ENCODE results near the gene RNASEH2B. TPM values are rescaled to one million over a fixed set of nuclear protein-coding genes. Genes with fewer than 3 reads are reported as not detected.

Gene RNASEH2B, protein sequence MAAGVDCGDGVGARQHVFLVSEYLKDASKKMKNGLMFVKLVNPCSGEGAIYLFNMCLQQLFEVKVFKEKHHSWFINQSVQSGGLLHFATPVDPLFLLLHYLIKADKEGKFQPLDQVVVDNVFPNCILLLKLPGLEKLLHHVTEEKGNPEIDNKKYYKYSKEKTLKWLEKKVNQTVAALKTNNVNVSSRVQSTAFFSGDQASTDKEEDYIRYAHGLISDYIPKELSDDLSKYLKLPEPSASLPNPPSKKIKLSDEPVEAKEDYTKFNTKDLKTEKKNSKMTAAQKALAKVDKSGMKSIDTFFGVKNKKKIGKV
- total RNA-seq: 127 and 132 TPM in 2 replicates

DNA sequence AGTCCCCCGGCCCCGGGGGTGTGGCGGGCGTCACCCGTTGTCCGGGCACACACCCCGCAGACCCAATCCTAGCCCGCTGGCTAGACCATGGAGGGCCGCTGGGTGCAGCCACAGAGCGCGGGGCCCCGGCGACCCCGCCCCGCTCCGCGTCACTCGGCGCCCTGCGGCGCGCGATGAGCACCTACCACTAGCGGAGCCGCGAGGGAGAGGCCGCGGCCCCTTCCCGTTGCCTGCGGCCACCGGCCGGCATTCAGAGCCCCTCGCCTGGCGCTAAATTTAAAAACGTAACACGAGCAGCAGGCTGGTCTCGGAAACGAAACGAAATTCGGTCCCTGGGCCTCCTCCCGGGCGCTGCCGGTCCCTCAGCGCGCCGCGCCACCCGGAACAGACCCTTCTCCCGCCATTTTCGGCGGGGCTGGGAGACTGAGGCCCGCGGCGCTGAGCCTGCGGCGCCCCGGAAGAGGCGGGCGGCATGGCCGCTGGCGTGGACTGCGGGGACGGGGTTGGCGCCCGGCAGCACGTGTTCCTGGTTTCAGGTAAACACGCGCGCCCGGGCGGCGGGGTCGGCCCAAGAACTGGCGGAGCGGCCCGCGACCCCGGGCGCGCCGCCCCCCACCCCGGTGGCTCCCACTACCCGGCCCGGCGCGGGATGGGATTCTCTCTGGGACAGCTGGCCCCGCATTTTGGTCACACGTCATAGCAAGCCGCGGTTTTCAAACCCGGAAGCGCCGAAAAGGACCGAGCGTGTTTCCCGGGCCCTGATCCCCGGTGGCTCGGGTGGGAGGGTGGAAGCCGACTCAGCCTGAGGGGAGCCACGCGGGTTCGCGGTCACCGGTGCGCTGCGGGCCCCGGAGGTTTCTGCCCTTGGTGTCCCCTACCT is at the start of gene RNASEH2B:
TSS of gene RNASEH2B (plus strand) at position 187 of the 880 bp plus-strand sequence. CDS start at position 473, 286 bp downstream.
- intact Hi-C loops (cut with micrococcal nuclease): loop anchor here (1.0 to 10.0 kb wide), 10 partner anchors 17 to 1218 kb away; partner anchors contain the start of genes DHRS12, EBPL, KPNA3 and SPRYD7

DNA sequence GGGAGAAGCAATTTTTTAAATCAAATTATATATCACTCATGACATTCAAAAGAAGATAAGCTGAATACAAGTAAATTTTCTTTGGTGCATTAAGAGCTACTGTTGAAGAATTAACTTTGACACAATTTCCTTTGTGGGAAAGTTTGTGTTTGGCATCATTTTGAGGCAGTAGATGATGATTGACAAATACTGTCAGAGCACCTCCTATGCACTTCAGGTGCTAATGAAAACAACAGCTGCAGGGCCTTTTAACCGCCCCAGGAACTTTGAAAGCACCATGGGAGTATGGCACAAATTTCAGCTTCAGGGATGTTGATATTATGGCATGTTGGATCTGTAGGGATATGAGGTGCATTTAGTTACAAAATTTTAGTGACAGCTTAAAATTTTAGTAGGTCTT is 45.1 kb upstream of the RNASEH2B start:
- intact Hi-C loops (cut with micrococcal nuclease): no loop called here

GRCh38 chr13:50866817-50867636 is 42.6 kb upstream of the RNASEH2B start:
- intact Hi-C loops (cut with micrococcal nuclease): no loop called here

- intact Hi-C loops (cut with micrococcal nuclease): no loop called here
Measured at GRCh38 chr13:50867637-50867945, 42.0 kb upstream of the RNASEH2B start.

DNA sequence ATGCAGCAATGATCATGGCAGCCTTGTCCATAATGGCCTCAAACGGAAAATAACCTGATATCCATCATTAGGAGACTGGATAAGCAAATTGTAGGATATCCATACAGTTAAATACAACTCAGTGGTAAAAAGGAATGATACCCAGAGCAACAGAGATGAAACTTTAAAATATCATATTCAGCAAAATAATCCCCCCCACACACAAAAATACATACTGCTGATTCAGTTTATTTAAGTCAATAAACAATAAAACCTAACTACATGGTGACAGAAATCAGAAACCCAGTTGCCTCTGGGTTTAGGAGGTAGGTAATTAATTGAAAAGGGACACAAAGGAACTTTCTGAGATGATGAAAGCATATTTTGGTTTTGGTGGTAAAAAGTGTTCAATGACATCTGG is 38.2 kb upstream of the RNASEH2B start:
- intact Hi-C loops (cut with micrococcal nuclease): no loop called here

- intact Hi-C loops (cut with micrococcal nuclease): no loop called here
Measured at GRCh38 chr13:50873467-50873866, 36.1 kb upstream of the RNASEH2B start.

DNA sequence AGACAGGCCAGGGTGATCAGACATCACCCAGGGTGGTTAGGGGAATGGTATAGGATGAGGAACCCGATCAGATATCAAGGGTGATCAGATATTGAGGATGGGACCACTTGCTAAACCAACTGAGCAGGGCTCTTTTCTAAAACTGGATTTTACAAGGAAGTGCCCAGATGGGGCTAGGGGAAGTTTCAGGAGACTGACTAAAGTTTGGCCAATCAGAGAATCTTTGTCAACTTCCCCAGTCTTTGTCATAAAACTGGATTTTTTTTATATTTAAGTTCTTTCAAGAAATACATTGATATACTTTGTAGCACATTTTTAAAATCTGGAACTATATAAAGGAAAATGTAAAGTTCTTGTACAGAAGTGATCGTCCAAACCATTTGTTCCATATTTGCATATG is 35.6 kb upstream of the RNASEH2B start:
- intact Hi-C loops (cut with micrococcal nuclease): no loop called here

GRCh38 chr13:50882816-50883435 is 26.7 kb upstream of the RNASEH2B start:
- intact Hi-C loops (cut with micrococcal nuclease): no loop called here

DNA sequence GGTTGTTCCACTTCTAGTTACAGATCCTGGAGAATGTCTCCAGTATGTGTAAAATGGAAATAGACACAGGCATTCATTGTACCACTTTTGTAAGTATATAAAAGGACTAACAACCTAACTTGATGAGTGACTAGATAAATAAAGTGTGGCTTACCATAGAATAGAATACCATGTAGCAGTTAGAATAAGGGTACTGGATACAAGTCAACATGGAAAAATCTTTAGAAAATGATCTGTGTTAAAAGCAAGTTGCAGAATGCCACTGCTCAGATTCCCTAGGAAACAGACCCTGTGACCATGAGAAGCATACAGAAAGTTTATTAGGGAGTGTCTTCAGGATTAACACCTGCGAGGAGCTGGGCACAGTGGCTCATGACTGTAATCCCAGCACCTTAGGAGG is 25.9 kb upstream of the RNASEH2B start:
- intact Hi-C loops (cut with micrococcal nuclease): no loop called here

- intact Hi-C loops (cut with micrococcal nuclease): no loop called here
Measured at GRCh38 chr13:50884265-50884664, 25.3 kb upstream of the RNASEH2B start.

DNA sequence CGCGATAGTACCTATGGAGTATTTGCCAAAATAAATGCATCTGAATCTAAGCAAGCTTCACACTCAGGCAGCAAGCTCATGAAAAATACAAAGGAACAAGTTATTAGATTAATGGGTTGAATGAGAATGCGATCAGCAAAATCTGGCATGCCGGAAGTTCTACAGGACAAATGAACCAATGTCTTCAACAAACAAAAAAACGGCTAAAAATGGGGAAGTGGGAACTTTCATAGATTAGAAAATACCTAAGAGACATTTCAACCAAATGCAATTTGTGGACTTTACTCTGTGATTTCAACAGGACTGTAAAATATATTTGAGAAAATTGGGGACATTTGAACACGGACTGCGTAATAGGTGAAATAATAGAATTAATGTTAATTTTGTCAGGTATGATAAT is 22.4 kb upstream of the RNASEH2B start:
- intact Hi-C loops (cut with micrococcal nuclease): no loop called here

DNA sequence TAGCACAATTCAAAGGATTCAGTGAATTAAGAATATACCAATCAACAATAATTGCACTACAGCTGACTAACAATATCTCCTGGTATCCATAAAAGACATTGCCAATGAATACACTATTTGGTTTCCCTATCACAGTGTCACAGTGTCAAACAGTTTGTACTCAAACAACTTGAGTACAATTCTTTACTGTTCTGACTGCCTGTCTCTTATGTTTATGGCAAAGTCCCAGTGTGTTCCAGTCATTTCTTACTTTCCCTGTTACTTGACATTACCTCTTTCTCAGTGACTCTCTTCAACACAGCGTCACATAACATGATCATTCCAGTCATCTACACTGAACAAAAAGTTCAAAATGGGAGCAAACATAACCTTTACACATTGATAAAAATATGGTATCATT is 21.2 kb upstream of the RNASEH2B start:
- intact Hi-C loops (cut with micrococcal nuclease): no loop called here

DNA sequence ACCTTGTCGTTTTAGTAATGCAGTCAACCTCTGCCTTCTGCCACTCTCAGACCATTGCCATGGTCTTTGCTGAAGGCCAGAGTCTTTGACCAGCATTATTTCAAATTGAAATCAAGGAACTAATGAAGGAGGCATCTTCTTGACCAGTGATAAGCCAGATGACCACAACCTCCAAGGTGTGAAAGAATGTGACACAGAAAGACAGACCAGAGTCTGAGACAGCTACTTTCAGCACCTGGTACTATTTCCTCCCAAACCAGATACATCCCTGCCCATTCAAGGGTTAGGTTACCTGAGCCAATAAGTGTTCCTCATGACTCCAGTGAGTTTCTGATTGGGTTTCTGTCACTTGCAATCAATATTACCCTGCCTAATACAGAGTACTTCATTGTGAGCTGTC is 20.3 kb upstream of the RNASEH2B start:
- intact Hi-C loops (cut with micrococcal nuclease): no loop called here

GRCh38 chr13:50891206-50891605 is 18.4 kb upstream of the RNASEH2B start:
- intact Hi-C loops (cut with micrococcal nuclease): loop anchor here (5.0 kb wide), 3 partner anchors 764 to 954 kb away; partner anchors contain the start of gene SPRYD7

DNA sequence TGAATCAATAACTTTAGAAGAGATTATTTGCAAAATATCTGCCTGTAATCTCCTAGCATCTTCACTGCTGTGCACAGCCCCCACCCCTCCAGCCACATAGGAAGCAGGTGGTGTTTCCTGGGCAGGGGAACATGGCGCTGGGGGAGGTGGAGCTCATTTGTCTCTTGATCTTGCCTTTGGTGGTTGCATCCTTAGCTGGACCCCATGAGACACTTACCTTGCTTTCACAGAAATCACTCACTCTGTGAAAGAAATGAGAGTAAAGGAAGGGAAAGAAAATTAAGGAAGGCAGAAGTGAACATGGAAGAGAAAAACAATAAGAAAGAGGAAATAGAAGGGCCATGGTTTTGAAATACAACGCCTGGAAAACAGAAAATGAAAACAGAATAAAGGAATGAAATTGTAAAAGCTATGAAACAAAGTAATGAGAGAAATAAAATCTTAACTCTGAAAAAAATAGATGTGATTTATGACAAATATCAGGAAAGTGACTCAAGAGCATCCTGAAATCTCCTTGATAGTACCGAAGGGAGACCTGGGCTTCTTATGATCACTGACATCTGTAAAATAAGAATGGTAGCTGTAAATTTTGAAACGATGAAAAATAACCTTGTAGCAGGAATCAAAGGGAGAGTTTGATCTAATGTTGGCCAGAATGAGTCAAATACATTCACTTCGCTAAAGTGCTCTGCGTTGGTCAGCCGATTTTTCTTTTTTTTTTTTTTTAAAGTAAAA is 17.2 kb upstream of the RNASEH2B start:
- intact Hi-C loops (cut with micrococcal nuclease): loop anchor here (5.0 kb wide), 3 partner anchors 765 to 955 kb away; partner anchors contain the start of gene SPRYD7

DNA sequence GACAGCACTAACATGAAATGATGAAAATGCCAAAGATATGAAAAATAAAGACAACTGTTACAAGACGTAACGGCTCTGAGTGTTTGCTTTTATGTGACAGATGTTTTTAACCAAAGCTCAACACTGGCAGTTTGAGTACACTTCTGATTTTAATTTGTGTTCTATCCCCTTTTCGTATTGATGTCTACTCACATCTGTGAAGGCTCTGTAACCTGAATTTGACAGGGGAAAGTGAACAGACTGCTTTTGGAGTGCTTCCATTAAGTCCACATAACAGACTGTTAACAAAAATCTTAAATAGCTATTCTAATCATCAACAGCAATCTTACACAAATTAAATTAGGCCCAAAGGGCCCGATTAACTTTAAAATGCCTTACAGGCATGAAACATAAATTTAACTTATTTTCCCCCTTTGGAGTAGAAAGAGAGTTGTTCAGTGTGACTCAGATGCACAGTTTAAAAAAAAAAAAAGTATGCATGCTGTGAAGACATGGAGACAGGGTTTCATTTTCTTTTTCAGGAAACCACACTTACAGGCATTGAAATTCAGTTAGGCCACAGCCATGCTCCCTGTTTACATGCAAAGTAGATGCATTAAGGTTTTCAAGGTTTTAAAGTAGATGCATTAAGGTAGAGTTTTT is 16.3 kb upstream of the RNASEH2B start:
- intact Hi-C loops (cut with micrococcal nuclease): loop anchor here (1.0 to 5.0 kb wide), 5 partner anchors 16 to 956 kb away; partner anchors contain the start of genes RNASEH2B, SPRYD7 and TRIM13

DNA sequence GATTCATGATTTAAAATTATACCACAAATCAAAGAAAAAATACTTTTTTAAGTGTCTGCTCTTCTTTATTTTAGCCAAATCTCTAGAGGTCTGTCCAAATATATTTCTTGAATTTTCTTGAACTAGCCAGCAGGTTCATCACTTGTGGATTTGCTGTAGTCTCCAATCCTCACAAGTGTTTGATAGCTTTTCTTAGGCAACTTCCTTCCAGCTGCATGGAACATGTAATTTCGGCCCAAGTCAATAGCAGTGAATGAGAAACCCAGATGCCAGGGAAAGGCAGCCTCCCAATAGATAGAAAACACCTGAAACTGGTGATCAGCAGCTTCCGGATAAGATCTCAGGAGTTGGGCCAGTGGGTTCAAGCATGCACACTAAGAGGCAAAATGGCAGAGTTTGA is 15.6 kb upstream of the RNASEH2B start:
- intact Hi-C loops (cut with micrococcal nuclease): loop anchor here (5.0 kb wide), 3 partner anchors 767 to 957 kb away; partner anchors contain the start of gene SPRYD7

DNA sequence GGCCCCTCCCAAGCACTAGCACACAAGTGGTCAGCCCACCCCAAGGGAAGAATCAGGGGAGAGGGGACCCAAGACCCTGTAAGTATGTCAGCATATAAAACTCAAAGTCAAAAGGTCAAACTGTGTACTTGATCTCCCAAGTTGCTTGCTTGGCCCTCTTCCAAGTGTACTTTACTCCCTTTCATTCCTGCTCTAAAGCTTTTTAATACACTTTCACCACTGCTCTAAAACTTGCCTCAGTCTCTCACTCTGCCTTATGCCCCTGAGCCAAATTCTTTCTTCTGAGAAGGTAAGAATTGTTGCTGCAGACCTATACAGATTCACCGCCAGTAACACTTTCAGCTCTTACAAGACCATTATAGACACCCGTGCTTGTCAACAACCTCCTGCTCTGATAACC is 15.1 kb upstream of the RNASEH2B start:
- intact Hi-C loops (cut with micrococcal nuclease): loop anchor here (5.0 kb wide), 3 partner anchors 767 to 957 kb away; partner anchors contain the start of gene SPRYD7

DNA sequence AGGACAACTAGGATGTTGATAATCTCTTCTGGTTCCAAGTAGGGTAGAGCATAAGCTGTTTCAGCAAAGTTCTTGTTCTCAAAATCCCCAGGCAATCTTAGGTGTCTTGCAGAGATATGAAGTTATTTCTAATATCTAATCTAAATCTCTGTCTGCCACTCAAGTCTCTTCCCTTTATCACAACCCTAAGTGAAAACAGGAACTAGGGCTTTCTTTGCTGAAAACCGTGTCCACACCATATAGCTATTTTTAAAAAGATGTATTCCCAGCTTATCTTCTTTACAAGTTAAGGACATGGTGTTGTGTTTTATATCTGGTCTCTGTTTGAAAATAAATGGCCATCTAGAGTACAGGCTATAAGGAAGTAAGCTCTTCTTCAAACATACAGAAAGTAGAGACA is 11.3 kb upstream of the RNASEH2B start:
- intact Hi-C loops (cut with micrococcal nuclease): no loop called here

DNA sequence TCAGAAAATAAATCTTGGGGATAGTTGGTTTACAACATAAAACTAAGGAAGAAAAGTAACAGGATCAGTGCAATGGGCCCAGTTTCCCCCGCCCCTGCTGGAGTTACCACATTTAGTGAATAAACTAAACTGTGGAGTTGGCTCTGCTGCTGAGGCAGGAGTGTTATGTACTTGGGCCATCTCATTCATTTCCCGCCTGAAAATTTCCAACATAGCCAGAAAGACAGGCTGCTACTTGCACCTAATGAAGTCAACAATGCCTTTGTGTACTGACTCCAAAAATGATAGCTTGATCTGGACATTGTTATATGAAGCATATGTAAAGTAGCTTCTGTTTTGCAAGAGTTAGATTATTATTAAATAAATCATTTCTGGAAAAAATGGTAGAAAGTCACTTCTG is 7.9 kb upstream of the RNASEH2B start:
- intact Hi-C loops (cut with micrococcal nuclease): no loop called here

All from T-helper 2 cell treated with Interferon-gamma antibody and Interleukin-4, amounts not matched to agents 100 ng/mL and 5 ng/mL, for 36 hours (primary cell).